SHP77 treated with DMSO at 0.1 percent for 48 hours (cell line): ENCODE results near the gene ST7.

Source experiments
- DNase-seq: peaks from one replicate; lab custom pipeline; 2025; lab: John Stamatoyannopoulos, UW

ST7 gene

GRCh38 chr7:117157241-117158209 lies 204.2 kb downstream of the ST7 start:
- no peak for DNase-seq

DNA sequence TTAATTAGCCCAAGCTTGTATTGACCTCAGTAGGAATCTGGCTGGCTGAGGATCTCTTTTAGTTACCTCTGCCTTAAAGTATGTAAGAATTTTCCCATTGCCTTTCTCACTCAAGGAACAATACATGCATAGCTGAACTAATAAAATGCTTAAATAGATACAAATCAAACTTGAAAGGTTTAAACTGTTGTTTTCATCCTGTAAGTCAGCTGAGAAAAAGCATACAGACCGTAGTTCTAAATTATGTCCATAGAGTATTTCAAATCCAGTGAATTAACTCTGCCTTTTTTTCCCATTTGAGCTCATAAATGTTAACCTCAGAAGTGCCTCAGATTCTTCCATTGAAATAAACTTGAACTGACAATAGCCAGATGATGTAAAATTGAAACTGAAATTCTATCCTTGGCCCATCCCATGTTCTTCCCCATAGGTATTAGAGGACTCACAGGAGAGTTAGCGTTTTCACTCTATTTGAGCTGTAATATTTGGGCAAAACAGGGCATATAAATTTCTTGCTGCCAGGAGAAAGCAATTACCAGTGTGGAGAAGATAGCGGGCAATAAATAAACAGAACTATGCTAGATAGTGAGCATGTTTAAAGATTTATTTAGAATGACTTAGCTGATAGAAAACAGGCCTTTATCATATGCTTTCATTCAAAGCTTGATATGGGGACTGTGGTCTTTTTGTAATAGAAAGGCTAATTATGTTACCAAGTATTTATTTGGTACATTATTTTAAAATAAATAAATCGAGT lies 205.8 kb downstream of the ST7 start:
- DNase-seq: no peak

- DNase-seq: no peak
Measured at GRCh38 chr7:117163101-117163500, 209.8 kb downstream of the ST7 start.

DNA sequence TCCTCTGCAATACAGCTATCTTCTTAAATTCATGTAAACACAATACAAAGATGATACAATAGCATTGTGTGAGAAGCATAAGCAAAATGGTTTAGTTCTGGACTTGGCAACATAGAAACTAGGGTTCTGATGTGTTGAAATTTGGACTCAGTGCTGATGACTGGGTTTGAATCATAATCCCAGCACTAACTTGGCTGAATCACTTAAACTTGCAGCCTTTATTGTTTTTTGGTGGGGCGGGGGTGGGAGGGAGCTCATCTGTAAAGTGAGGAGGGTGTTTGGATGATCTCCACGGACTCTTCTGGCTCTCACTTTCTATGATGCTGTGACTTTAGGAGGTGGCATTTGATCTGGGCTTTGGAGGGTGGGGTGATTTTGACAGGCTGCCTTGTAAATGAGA lies 211.3 kb downstream of the ST7 start:
- no peak for DNase-seq

GRCh38 chr7:117165656-117166055 lies 212.4 kb downstream of the ST7 start:
- DNase-seq: no peak

DNA sequence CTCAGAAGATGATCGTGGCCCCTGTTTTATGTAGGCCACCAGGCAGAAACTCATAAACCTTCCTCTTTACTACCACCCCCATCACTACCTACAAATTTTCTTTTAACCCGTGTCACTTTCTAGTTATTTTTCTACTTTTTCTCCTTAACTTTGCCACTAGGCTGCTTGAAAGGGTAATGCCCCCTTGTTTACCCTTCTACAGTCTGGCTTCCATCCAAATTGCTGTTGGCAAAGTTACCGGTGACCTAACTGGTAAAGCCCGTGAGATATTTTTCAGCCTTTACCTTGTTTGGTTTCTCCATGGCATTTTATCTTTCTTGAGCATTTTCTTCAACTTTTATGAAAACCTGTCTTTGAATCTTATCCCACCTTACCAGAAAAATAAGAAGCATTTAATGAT lies 216.6 kb downstream of the ST7 start:
- DNase-seq: no peak

- DNase-seq: no peak
Measured at GRCh38 chr7:117171106-117171505, 217.8 kb downstream of the ST7 start.

DNA sequence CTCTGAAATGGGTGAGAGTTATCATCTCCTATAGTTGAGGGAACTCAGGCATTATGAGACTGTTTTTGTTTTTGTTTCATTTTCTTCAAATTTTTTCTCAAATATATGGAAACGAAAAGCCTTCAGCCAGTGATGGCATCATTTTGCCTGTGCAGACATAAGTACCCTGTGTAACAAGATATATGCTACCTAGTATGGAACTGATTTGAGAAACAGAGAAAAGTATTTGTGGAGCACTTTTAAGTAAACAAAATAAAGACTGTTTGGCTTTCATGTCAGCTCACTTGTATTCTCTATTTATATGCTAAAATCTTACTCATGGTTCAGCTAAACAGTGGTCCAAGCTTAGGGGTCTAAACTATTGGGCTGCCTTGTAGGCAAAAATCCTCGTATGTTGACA lies 219.0 kb downstream of the ST7 start:
- DNase-seq: no peak

- no peak for DNase-seq
Measured at GRCh38 chr7:117173035-117173770, 219.9 kb downstream of the ST7 start.

DNA sequence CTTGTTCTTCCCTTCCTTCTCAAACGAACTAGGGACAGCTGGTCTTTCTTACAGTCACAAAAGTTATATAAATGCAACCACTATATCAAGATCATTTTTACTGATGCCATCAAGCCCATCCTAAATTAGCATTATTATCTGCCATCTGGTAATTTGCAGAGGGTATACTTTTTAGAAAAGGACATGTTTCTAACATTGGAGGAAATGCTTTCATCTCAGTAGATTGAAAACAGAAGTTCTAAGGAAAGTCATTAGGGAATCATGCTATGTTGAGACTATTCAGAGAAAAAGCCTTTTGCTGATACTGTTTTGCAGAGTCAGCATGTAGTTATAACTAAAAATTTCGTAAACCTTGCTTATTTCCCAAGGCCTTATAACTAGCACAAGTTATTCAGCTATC lies 222.9 kb downstream of the ST7 start:
- no peak for DNase-seq

GRCh38 chr7:117178600-117178999 lies 225.3 kb downstream of the ST7 start:
- no peak for DNase-seq

GRCh38 chr7:117179701-117180100 lies 226.4 kb downstream of the ST7 start:
- no peak for DNase-seq

DNA sequence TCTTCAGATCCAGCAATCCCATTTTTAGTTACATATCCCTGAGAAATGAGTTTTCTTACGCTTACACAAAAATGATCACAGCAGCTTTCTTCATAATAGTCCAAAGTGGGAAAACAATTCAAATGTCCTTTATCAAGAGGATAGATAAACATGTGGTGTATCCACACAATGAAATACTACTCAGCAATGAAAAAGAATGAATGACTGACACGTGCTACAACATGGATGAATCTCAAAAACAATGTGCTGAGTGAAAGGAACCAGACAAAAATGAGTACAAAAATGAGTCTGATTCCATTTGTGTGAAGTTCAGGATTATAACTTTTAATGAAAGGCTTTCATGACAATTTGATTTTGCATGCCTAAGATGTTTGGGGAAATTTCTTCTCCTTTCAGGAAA lies 230.4 kb downstream of the ST7 start:
- DNase-seq: no peak

DNA sequence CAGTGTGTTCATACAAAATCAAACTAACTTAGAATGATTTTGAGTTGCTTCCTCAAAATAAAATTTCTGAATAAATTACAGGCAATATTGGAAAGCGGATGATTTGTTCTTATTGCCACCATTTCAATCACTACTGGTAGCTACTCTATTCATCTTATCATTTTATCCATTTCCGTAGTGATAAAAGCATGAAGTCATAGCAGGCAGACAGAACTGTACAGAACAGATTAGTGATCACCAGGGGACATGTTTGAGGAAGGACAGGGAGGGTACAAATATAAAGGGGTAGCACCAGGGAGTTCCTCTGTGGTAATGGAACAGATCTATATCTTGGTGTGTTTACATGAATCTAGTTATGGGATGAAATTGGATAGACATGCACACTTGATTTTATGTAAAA lies 231.1 kb downstream of the ST7 start:
- no peak for DNase-seq

DNA sequence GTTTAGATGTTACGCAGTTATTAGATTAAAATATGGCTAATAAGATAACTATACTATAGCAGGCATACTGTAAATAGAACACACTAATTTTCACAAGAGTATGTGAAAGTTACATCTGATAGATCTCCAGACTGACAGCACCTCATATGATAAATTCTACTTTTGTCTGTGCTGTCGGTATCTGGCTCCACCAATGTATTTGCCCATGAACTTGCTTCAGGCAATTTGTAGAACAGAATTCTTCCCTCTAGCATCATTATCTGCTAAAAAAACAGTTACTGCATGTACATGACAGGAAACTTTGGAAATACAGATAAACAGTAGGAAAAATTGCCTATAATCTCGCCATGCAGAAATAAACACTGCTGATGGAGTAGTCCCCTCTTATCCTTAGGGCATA lies 231.8 kb downstream of the ST7 start:
- no peak for DNase-seq

DNA sequence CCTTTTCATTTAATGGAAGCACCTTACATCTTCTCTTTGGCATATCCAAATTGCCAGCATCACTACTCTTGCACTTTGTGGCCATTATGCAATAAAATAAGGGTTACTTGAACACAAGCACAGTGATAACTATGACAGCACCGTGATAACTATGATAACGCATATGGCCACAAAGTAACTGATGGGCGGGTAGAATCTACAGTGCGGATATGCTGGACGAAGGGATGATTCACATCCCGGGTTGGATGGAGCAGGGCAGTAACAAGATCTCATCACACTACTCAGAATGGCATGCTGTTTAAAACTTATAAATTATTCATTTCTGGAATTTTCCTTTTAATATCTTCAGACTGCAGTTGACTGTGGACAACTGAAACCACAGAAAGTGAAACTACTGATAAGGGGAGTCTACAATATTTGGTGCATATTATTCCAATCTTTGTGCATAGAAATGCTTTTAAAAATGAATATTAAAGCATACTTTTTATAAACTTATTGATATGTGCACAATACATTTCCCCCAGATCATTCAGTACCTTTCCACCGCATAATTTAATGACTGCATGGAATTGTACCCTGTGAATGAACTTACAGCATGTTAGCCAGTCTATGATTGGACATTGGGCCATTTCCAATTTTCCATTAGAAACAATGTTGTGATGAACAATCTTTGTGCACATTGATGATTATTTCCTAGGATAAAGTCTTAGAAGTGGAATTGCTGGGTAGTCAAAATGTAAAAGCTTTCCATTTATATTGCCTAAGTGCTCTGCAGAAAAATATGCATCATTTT lies 233.1 kb downstream of the ST7 start:
- no peak for DNase-seq

- no peak for DNase-seq
Measured at GRCh38 chr7:117188376-117188775, 235.1 kb downstream of the ST7 start.

DNA sequence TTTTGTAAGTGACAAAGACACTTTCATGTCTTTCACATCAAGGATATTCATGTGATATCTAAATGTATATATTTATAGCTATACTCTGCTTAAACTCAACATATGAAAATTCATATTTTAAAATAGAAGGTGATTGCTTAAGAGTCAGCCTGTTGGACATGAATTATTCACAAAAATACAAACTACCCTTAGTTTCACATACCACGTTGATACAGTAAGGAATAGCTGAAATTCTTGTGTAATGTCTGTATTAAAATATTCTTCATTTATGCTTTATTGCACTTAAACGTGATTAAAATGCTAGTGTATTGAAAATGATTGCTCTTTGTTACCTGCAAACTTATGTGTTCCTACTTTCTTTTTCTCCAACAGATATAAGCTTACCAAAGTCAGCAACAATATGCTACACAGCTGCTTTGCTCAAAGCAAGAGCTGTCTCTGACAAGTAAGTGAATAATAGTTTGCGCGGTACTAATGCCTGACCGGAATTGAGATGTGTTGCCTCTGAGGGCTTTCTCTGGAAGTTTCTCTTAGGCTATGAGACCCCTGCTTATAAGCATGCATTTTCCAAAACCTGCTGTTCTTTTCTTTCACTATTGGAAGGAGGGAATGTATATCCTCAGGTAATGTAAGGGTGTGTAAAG lies 235.8 kb downstream of the ST7 start:
- DNase-seq: no peak

DNA sequence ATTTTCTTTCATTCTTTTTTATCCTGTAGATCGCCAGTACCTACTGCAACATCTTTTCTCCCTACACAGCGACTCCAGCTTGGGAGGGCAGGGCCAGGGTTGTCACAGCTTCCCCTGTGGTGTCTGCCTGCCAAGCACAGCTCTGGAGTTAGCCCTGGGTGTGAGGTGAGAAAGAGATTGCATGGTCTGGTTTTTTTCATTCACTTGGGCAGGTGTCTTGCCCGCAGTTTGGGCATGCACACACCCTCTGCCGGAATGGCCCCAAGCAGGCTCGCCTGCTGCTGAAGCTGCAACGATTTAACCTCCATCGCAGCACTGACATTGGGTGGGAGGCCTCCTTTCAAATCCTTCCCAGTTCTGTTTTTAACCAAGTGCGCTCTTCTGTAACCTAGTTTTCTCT lies 236.8 kb downstream of the ST7 start:
- DNase-seq: no peak

DNA sequence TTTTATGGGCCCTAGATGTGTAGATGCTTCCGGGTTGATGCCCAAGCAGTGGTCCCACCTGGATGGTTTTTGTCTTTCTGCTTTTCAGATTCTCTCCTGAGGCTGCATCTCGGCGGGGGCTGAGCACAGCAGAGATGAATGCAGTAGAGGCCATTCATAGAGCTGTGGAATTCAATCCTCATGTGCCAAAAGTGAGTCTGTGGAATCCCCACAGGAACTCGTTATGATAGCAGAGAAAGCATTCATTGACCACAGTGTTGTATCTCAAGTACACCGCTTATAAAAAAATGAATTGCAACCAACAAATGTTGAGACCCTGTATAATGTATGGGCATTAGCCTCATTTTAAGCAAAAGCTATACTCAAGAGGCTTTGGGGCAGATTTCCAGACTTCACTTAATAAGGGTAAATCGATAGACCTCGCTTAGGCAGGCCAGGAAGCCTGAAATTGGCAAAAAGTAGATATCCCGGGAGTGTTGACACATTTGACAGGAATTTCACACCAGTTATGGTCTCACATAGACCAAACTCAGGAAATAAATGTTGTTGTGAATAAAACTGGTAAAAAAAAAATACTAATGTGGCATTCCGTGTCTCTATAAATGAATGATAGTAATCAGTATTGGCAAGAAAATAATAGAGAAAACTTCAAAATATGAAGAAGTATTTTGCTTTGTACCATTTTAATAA lies 237.6 kb downstream of the ST7 start:
- no peak for DNase-seq

- no peak for DNase-seq
Measured at GRCh38 chr7:117192108-117192507, 238.8 kb downstream of the ST7 start.
